Kidney epithelial cell (primary cell): ENCODE data around the gene ZNF335. TPM values are rescaled to one million over a fixed set of nuclear protein-coding genes. Genes with fewer than 3 reads are reported as not detected.
"Not testable (repeated sequence)": the region's sequence is repeated elsewhere in the genome, so short reads cannot be mapped to it uniquely, and the experiment has no call there.

Experiments
- DNase-seq: peaks from one replicate; pipeline ENCODE4 v3.0.0-alpha.2; 2010; ENCODE audit warnings: low read depth
- H3K27me3 ChIP-seq: 2 replicates; pipeline ENCODE4 v1.6.0; 2011; ENCODE audit warnings: low read length; ENCODE audit not compliant: control insufficient read depth, insufficient read depth
- H3K36me3 ChIP-seq: 2 replicates; pipeline ENCODE4 v1.5.1; 2011; ENCODE audit warnings: low read length; ENCODE audit not compliant: control insufficient read depth, insufficient read depth
- H3K4me3 ChIP-seq: 2 replicates; pipeline ENCODE4 v1.5.1; 2011; ENCODE audit warnings: low read depth, mild to moderate bottlenecking, control low read depth, low read length
- CTCF ChIP-seq: IDR thresholded peaks from 2 replicates; pipeline ENCODE4 v1.5.1; 2011; ENCODE audit warnings: mild to moderate bottlenecking, moderate library complexity, low read length, control low read depth, inconsistent platforms; ENCODE audit not compliant: insufficient read depth, poor library complexity, severe bottlenecking
- total RNA-seq: library from RNA; depleted of rRNA; stranded (reverse); fragments of >200 nt; gene quantifications from 2 replicates; pipeline ENCODE4 v1.2.3, GENCODE V29; 2015

ZNF335 gene
- total RNA-seq, 1 donor from 2014 or later: 20.3 TPM

GRCh38 chr20:45993197-45993951 is 21.4 kb upstream of the ZNF335 start:
- DNase-seq: peak; percentile 65

GRCh38 chr20:45991616-45992015 is 19.6 kb upstream of the ZNF335 start:
- no peak for DNase-seq
- H3K36me3 ChIP-seq: no peaks in the 10 kb centered on the region
- no peak for TF ChIP-seq CTCF
- no peaks in the 10 kb centered on the region for H3K27me3 ChIP-seq
- no peak overlapping the region for H3K4me3 ChIP-seq

More at GRCh38 chr20:45993197-45993951, 21.4 kb upstream of the ZNF335 start:
- no peak for TF ChIP-seq CTCF
- peaks cover 2% of the 10 kb centered on the region for H3K27me3 ChIP-seq
- no peak overlapping the region for H3K4me3 ChIP-seq
- H3K36me3 ChIP-seq: no peaks in the 10 kb centered on the region

- not testable (repeated sequence) for H3K36me3 ChIP-seq, H3K4me3 ChIP-seq, H3K27me3 ChIP-seq, DNase-seq
These were observed 16.8 kb upstream of the ZNF335 start for GRCh38 chr20:45988830-45989229.

- DNase-seq: no peak
- H3K4me3 ChIP-seq: no peak overlapping the region
- no peaks in the 10 kb centered on the region for H3K27me3 ChIP-seq
- no peaks in the 10 kb centered on the region for H3K36me3 ChIP-seq
- TF ChIP-seq CTCF: peak; percentile 95
These were observed 15.2 kb upstream of the ZNF335 start for GRCh38 chr20:45987108-45987780.

GRCh38 chr20:45985573-45985972 is 13.6 kb upstream of the ZNF335 start:
- no peak for DNase-seq
- no peak overlapping the region for H3K4me3 ChIP-seq
- H3K27me3 ChIP-seq: no peaks in the 10 kb centered on the region
- H3K36me3 ChIP-seq: no peaks in the 10 kb centered on the region
- no peak for TF ChIP-seq CTCF

GRCh38 chr20:45983279-45983743 is 11.3 kb upstream of the ZNF335 start:
- TF ChIP-seq CTCF: no peak
- Histone ChIP-seq H3K4me3 (no peak overlapping the region), H3K27me3 (no peaks in the 10 kb centered on the region), H3K36me3 (no peaks in the 10 kb centered on the region)
- no peak for DNase-seq
